IMR-90 (cell line): Measurements from ENCODE around the gene SH3BP4.

ENCODE experiments used
- BHLHE40 ChIP-seq: fragments of 150-350 bp; IDR thresholded peaks from 2 replicates; pipeline ENCODE4 v1.6.1; 2016; ENCODE audit warnings: mild to moderate bottlenecking, low read depth, low read length
- CHD1 ChIP-seq: IDR thresholded peaks from 2 replicates; pipeline ENCODE4 v1.6.1; 2012; ENCODE audit warnings: low read depth, low read length, improper control_type of control experiment
- ELK1 ChIP-seq: fragments of 150-350 bp; IDR thresholded peaks from 2 replicates; pipeline ENCODE4 v1.6.1; 2016; ENCODE audit warnings: low read depth, mild to moderate bottlenecking, low read length, moderate library complexity, borderline replicate concordance
- MAFK ChIP-seq: IDR thresholded peaks from 2 replicates; pipeline ENCODE4 v1.6.1; 2012; ENCODE audit warnings: low read depth, low read length, improper control_type of control experiment
- MAZ ChIP-seq: IDR thresholded peaks from 2 replicates; pipeline ENCODE4 v1.6.1; 2012; ENCODE audit warnings: low read depth, mild to moderate bottlenecking, low read length, improper control_type of control experiment, moderate library complexity, borderline replicate concordance
- MXI1 ChIP-seq: IDR thresholded peaks from 2 replicates; pipeline ENCODE4 v1.6.1; 2012; ENCODE audit warnings: low read depth, mild to moderate bottlenecking, low read length, moderate library complexity, borderline replicate concordance
- POLR2A ChIP-seq: IDR thresholded peaks from 2 replicates; pipeline ENCODE4 v1.6.1; 2012; ENCODE audit warnings: mild to moderate bottlenecking, low read depth, low read length
- RCOR1 ChIP-seq: IDR thresholded peaks from 2 replicates; pipeline ENCODE4 v1.6.1; 2012; ENCODE audit warnings: mild to moderate bottlenecking, low read length, improper control_type of control experiment; ENCODE audit not compliant: insufficient replicate concordance
- RFX5 ChIP-seq: IDR thresholded peaks from 2 replicates; pipeline ENCODE4 v1.8.0; 2012; ENCODE audit warnings: low read depth, mild to moderate bottlenecking, low read length, moderate library complexity
- USF2 ChIP-seq: fragments of 150-350 bp; IDR thresholded peaks from 2 replicates; pipeline ENCODE4 v1.6.1; 2017; ENCODE audit warnings: mild to moderate bottlenecking, antibody characterized with exemption, low read length, low read depth
- TF ChIP-seq, protein P1 (sequence below): conservative IDR thresholded peaks from 2 replicates; pipeline ENCODE4 v1.5.1; 2012; ENCODE audit warnings: mild to moderate bottlenecking, low read depth, low read length, improper control_type of control experiment

DNA sequence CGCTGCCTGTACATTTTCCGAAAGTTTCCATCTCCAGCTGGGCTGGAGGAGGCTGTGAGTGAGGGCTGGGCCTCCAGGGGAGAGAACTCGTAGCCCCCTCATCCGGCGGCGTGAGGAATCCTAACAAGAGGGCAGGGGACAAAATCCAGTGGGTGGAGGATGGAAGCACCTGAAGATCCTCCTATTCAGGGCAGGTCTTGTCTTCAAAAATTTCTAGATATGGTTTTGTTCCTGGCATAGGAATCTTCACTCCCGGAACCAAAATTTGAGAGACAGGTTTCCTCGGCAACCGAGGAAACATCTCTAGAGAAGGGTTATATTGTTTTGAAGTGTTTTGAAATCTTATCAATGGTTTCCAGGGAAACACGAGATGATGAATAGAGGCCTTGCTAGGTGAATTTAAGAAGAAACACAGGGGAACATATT is 136.7 kb downstream of the SH3BP4 start:
- no peak for TF ChIP-seq USF2
- TF ChIP-seq ELK1: no peak
- no peak for TF ChIP-seq RFX5
- TF ChIP-seq, protein P1, sequence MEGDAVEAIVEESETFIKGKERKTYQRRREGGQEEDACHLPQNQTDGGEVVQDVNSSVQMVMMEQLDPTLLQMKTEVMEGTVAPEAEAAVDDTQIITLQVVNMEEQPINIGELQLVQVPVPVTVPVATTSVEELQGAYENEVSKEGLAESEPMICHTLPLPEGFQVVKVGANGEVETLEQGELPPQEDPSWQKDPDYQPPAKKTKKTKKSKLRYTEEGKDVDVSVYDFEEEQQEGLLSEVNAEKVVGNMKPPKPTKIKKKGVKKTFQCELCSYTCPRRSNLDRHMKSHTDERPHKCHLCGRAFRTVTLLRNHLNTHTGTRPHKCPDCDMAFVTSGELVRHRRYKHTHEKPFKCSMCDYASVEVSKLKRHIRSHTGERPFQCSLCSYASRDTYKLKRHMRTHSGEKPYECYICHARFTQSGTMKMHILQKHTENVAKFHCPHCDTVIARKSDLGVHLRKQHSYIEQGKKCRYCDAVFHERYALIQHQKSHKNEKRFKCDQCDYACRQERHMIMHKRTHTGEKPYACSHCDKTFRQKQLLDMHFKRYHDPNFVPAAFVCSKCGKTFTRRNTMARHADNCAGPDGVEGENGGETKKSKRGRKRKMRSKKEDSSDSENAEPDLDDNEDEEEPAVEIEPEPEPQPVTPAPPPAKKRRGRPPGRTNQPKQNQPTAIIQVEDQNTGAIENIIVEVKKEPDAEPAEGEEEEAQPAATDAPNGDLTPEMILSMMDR: no peak
- no peak for TF ChIP-seq MAZ
- no peak for TF ChIP-seq BHLHE40
- no peak for TF ChIP-seq MAFK
- no peak for TF ChIP-seq POLR2A
- TF ChIP-seq MXI1: no peak
- TF ChIP-seq RCOR1: no peak
- no peak for TF ChIP-seq CHD1
